PC-3 (cell line): ENCODE data around the gene SKA1. TPM values are rescaled to one million over a fixed set of nuclear protein-coding genes. Genes with fewer than 3 reads are reported as not detected.

Source experiments
- ATAC-seq: fragments of 200-7000 bp; cut with Tn5 transposase; 2 replicates; pipeline ENCODE4 v1.9.1; 2020; ENCODE audit warnings: mild to moderate bottlenecking, moderate library complexity
- BruUV-seq: library from RNA; stranded (reverse); fragments of 400-500 nt; replicated peaks from 2 replicates; lab custom pipeline; 2021; lab: Mats Ljungman, UMichigan
- CTCF ChIA-PET: fragments of 300-600 bp; sonication (Branson Sonifier 250); formaldehyde crosslinking; loops from one replicate; lab custom pipeline; 2022; ENCODE audit warnings: antibody characterized with exemption; lab: Charles Lee
- POLR2A ChIA-PET: fragments of 300-600 bp; sonication (Branson Sonifier 250); formaldehyde crosslinking; loops from one replicate; lab custom pipeline; 2022; ENCODE audit warnings: antibody characterized with exemption; ENCODE audit not compliant: unreplicated experiment; lab: Charles Lee
- DNase-seq: peaks from one replicate; pipeline ENCODE4 v3.0.0-alpha.2; 2015
- H2AFZ ChIP-seq: fragments of 300-600 bp; sonication (generic); 2 replicates; pipeline ENCODE4 v1.6.0; 2016; ENCODE audit warnings: antibody characterized with exemption, low read length
- H3F3A ChIP-seq: fragments of 300-600 bp; sonication (generic); one replicate; pipeline ENCODE4 v1.6.0; 2017; ENCODE audit warnings: antibody characterized with exemption, low read length, control low read depth, mild to moderate bottlenecking; ENCODE audit not compliant: unreplicated experiment
- H3K27ac ChIP-seq: fragments of 300-600 bp; sonication (generic); 2 replicates; pipeline ENCODE4 v1.5.1; 2016; ENCODE audit warnings: mild to moderate bottlenecking, low read length
- H3K27me3 ChIP-seq: fragments of 300-600 bp; sonication (generic); 2 replicates; pipeline ENCODE4 v1.6.1; 2016; ENCODE audit warnings: low read length, mixed read lengths
- H3K36me3 ChIP-seq: fragments of 300-600 bp; sonication (generic); 2 replicates; pipeline ENCODE4 v1.6.1; 2016; ENCODE audit warnings: low read depth, mixed run types, low read length, mixed read lengths
- H3K4me1 ChIP-seq: fragments of 300-600 bp; sonication (generic); 2 replicates; pipeline ENCODE4 v1.5.1; 2016; ENCODE audit warnings: low read length; ENCODE audit not compliant: insufficient read depth
- H3K4me2 ChIP-seq: fragments of 300-600 bp; sonication (generic); 2 replicates; pipeline ENCODE4 v1.6.0; 2016; ENCODE audit warnings: low read length
- H3K4me3 ChIP-seq: fragments of 300-600 bp; sonication (generic); 2 replicates; pipeline ENCODE4 v1.5.1; 2016; ENCODE audit warnings: mild to moderate bottlenecking, low read length, mixed read lengths
- H3K79me2 ChIP-seq: fragments of 300-600 bp; sonication (generic); 2 replicates; pipeline ENCODE4 v1.6.1; 2017; ENCODE audit warnings: low read length, mixed read lengths
- H3K9ac ChIP-seq: fragments of 300-600 bp; sonication (generic); 2 replicates; pipeline ENCODE4 v1.6.0; 2016; ENCODE audit warnings: mild to moderate bottlenecking, low read length
- H3K9me2 ChIP-seq: fragments of 300-600 bp; sonication (generic); replicated peaks from 2 replicates; pipeline ENCODE4 v1.6.1; 2016; ENCODE audit warnings: mixed run types, low read length, mixed read lengths
- H3K9me3 ChIP-seq: fragments of 300-600 bp; sonication (generic); 2 replicates; pipeline ENCODE4 v1.6.1; 2016; ENCODE audit warnings: low read length, mixed read lengths
- H4K20me1 ChIP-seq: fragments of 300-600 bp; sonication (generic); 2 replicates; pipeline ENCODE4 v1.6.1; 2016; ENCODE audit warnings: low read length, mixed read lengths
- CTCF ChIP-seq: fragments of 300-600 bp; sonication (generic); conservative IDR thresholded peaks from 2 replicates; pipeline ENCODE4 v1.5.1; 2017; ENCODE audit warnings: antibody characterized with exemption, low read depth, mild to moderate bottlenecking, low read length
- EZH2 ChIP-seq: fragments of 300-600 bp; sonication (generic); IDR thresholded peaks from one replicate; pipeline ENCODE4 v1.6.1; 2017; ENCODE audit warnings: antibody characterized with exemption, mild to moderate bottlenecking, low read length; ENCODE audit not compliant: unreplicated experiment
- EZH2phosphoT487 ChIP-seq: fragments of 300-600 bp; sonication (generic); IDR thresholded peaks from 2 replicates; pipeline ENCODE4 v1.6.1; 2018; ENCODE audit warnings: mild to moderate bottlenecking, antibody characterized with exemption, low read length, borderline replicate concordance
- intact Hi-C: fragments of 100-400 bp; cut with micrococcal nuclease; formaldehyde crosslinking; loops from 2 replicates; pipeline ENCODE4 v1.9.0; 2023
- total RNA-seq: library from RNA; depleted of rRNA; stranded (reverse); fragments of >200 nt; gene quantifications from 2 replicates; pipeline ENCODE4 v1.2.3, GENCODE V29; 2014; rRNA removed

SKA1 gene
- total RNA-seq, 1 experiment from 2014 or later: 17.2 TPM

GRCh38 chr18:50441016-50441415 is 66.2 kb downstream of the SKA1 start:
- Histone ChIP-seq H3K9ac (no peak overlapping the region), H3K4me1 (no peaks in the 10 kb centered on the region), H3K27ac (no peak overlapping the region), H3K4me3 (no peak overlapping the region), H3K36me3 (no peaks in the 10 kb centered on the region), H3K9me3 (no peaks in the 10 kb centered on the region), H4K20me1 (no peaks in the 10 kb centered on the region), H3K4me2 (no peak overlapping the region), H2AFZ (no peak overlapping the region), H3K9me2 (no peaks in the 10 kb centered on the region), H3K79me2 (no peaks in the 10 kb centered on the region), H3F3A (no peaks in the 10 kb centered on the region), H3K27me3 (no peaks in the 10 kb centered on the region)
- BruUV-seq: no TSS peak
- intact Hi-C loops: no loop called here
- ChIA-PET CTCF (no interaction called here), POLR2A (no interaction called here)
- ATAC-seq: no peak
- no peak for TF ChIP-seq CTCF
- TF ChIP-seq EZH2: no peak
- no peak for TF ChIP-seq EZH2phosphoT487
- no peak for DNase-seq

DNA sequence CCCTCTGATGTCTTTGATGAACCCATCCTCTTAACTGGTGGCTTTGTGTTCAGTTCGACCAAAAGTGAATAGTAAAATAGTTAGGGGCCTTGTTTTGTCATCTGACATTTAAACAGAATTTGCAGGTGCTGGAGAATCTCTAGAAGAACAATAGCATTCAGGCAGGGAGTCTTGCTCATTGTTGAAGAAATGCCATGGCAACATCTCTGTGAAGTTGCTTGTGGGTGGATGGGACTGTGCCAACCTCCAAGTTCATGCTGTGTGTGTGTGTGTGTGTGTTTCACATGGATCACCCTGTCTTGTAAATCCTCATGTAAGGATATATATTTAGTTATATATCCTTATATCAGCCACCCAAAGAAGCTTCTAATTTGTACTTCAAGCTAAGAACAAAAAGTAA is 66.7 kb downstream of the SKA1 start:
- ChIA-PET CTCF (no interaction called here), POLR2A (no interaction called here)
- no peak overlapping the region for H3K4me3 ChIP-seq

More for the DNA sequence above, 66.7 kb downstream of the SKA1 start:
- no peaks in the 10 kb centered on the region for H3K9me3 ChIP-seq
- H3K27me3 ChIP-seq: no peaks in the 10 kb centered on the region
- no peaks in the 10 kb centered on the region for H3K36me3 ChIP-seq
- no peaks in the 10 kb centered on the region for H3K79me2 ChIP-seq
- no peak overlapping the region for H3K9ac ChIP-seq
- no peaks in the 10 kb centered on the region for H4K20me1 ChIP-seq
- no peak for TF ChIP-seq EZH2
- no peak for TF ChIP-seq CTCF
- no peak for TF ChIP-seq EZH2phosphoT487
- H3K9me2 ChIP-seq: no peaks in the 10 kb centered on the region
- intact Hi-C loops: no loop called here
- ATAC-seq: no peak
- no peak overlapping the region for H2AFZ ChIP-seq
- DNase-seq: no peak
- H3F3A ChIP-seq: no peaks in the 10 kb centered on the region
- H3K27ac ChIP-seq: no peak overlapping the region
- no TSS peak for BruUV-seq
- H3K4me1 ChIP-seq: no peaks in the 10 kb centered on the region
- no peak overlapping the region for H3K4me2 ChIP-seq

Other genes starting within 250 kb of the SKA1 start
- 10.4 and 10.7 TPM in 2 replicates for gene MYO5B, start 179.9 kb upstream of the SKA1 start, total RNA-seq
- not detected in 2 replicates for gene CFAP53, start 108.6 kb upstream of the SKA1 start, total RNA-seq
- 30.2 and 42.6 TPM in 2 replicates for gene MBD1, start 93.5 kb upstream of the SKA1 start, total RNA-seq
- 25.4 and 38.2 TPM in 2 replicates for gene CXXC1, start 87.4 kb upstream of the SKA1 start, total RNA-seq
- not detected in 2 replicates for gene MAPK4, start 185.0 kb downstream of the SKA1 start, total RNA-seq